ENCODE measurements around the gene KIRREL3. TPM values are rescaled to one million over a fixed set of nuclear protein-coding genes. Genes with fewer than 3 reads are reported as not detected.

Gene KIRREL3
- polyA plus RNA-seq, 1 donor, result 2.1 TPM

DNA sequence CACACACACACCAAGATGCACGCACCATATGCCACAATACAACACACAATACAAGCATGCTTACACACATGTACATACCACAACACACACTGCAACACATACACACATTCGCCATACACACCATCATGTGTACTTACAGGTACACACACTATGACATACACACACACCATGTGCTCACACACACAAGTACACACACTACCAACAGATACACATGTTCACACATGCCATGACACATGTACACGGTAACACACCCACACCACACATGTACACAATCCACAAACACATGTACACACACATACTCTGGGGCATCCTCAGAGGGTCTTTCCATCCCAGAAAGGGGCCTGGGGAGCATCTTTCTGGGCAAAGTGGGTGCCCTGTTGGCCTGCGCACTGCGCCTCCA, 562.8 kb downstream of the KIRREL3 start:
- no peak for DNase-seq

DNA sequence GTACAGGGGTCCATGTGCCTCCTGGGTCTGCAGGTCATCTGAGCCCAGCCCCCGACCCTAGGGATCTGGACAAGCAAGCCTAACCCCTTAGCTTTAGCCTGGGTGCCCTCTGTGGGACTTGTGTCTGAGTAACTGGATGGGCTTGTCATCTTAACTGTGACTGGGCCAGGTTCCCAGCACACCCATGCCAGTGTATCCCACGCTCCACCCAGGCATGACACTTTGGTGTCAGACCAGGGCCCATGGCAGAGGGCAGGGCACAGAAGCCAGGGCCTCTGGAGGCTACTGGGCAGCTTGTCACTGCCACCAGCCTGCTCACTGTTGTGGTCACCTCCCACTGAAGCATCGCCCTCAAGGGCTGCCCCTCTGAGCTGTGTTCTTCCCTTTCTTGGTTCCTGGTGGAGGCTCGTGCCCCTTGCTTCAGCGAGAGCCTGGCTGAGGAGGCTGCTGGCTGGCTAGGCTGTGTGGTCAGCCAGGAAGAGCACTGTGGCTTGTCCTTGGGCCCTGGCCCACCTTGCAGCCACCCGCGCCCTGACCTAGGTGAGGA, 564.3 kb downstream of the KIRREL3 start:
- no peak for DNase-seq

DNA sequence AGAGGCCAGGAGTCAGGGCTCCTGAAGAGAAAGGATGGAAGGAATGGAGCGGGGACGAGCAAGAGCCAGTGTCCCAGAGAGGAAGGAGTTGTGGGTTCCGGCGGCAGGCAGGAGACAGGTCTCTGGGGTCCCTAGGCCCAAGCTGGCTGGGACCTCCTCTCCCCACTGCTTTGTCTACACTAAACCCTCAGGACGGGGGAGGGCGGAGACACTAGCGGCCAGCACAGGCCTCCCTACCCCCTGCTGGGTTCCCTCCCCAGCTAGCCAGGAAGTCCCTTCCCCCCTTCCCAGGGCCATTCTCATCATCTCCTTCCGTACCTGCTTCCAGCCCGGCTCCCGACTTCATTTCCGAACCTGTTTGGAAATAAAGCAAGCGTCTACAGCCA, 565.6 kb downstream of the KIRREL3 start:
- DNase-seq, result no peak

- DNase-seq, result no peak
Measured at GRCh38 chr11:126433989-126434949, 566.3 kb downstream of the KIRREL3 start.

DNA sequence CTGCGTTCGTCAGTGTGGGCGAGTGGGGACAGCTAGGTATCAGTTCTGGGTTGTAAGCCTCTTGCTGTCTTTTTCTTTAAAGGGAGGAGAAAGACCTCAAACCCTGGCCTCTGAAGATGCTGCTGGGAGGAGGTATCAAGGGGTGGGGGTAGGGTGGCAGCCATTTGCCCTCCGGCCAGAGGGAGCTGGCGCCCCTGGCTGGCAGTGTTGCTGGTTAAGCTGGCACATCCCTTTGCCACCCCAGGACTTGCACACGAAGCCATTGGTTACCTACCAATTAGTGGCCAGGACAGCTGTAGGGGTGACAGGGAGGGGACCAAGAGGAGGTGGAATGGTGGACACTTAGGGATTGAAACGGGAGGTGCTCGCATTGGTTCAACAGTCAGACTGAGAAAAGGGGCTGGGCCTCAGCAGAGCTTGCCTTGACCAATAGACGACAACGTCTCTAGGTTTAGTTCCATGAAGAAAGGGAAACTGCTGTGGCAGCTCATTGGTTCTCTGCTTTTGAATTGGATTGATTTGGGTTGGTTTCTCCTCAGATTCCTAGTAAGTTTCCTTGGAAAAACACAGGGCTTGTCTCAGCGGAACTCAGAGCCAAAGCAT, 567.2 kb downstream of the KIRREL3 start:
- DNase-seq, result no peak

GRCh38 chr11:126432525-126432924, 568.0 kb downstream of the KIRREL3 start:
- no peak for DNase-seq

- no peak for DNase-seq
Measured at GRCh38 chr11:126432065-126432461, 568.5 kb downstream of the KIRREL3 start.

GRCh38 chr11:126431401-126432064, 569.0 kb downstream of the KIRREL3 start:
- no peak for DNase-seq

DNA sequence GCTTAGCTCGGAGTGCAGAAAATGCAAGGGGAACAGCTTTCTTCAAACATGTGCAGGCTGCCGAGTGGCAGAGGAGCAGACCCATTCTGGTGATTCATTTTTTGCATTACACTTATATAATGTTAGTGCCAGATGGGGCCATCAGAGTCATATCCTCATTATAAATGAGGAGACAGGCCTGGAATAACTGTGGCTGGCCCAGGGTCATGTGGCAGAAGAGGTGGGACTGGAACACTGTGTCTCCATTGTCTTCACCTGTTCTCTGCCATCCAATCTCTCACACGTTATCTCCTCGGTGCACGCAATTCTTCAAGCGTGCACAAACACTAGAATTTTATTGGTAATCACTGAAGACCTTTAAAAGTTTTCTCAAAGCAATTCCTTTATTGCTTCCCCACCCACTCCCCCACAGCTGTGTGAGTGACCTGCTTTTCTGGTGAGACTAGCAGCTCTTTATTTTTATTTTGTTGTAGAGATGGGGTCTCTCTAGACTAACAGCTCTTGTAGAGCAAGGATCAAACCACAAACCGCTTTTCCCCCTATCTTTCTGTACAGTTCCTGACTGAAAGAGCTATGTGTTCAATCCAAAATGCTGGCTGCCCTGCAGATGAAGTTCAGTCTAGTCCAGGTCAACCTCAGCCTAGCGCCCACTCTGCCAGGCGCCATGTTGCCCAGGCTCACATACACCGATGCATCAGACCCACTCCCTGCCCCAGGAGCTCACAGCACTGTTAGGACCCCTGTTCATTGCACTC, 569.8 kb downstream of the KIRREL3 start:
- DNase-seq, result no peak

DNA sequence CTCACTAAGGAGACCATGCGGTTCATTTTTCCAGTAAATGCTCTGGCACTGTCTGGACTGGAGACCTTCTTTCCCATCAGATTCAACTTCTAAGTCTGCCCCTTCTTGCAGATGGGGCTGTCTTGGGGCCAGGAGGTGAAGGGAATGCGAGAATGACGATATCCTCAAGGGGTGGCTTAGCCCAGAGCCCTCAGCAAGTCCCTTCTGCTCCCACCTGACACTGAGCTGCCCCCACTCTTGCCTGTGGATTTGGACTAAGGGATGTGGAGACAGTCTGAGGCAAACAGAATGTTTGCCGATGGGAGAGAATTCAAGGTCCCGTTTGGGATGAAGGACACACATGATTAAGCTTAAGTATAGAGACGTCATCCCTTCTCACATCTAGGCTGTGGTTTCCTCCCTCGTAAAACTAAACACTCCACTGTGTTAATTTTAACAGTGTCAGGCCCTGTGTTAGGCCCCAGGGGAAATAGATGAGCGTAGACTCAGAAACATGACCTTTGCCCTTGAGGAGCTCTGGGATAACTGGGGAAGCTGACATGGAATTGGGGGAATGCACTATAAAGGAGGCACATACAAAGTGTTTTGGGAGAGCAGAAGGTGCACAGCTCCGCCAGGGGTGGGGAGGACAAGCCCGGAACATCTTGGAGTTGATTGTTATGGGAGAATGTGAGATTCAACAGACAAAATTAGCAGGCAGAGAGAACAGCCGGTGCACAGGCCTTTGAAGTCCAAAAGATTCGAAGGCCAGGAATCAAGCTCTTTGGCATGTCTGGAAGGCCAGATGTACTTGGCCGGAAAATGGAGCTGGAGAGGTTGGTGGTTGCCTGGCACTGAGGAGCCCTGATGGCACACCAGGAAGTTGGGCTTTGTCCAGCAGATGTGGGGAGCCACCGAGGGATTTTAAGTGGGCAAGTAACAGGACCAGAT, 573.5 kb downstream of the KIRREL3 start:
- no peak for DNase-seq

- DNase-seq, result no peak
Measured at GRCh38 chr11:126426106-126426505, 574.5 kb downstream of the KIRREL3 start.

GRCh38 chr11:126424471-126425039, 576.0 kb downstream of the KIRREL3 start:
- DNase-seq, result no peak

DNA sequence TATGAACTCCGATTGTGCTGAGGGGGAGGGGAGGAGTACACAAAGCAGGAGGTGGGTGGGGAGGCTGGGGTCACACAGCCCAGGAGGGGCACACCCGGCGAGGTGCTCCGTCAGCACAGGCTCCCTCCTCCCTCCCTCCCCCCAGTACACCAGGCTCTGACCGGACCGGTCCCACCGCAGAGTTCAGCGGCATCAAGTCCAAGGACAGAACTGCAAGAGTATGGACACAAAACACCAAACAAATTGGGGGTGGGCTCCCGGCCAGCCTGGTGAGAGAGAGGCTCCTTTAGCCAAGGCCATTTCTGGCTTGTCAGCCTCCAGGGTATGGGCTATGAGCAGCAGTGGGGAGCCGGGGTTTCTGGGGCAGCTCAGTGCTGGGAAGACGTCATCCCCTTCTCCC, 576.8 kb downstream of the KIRREL3 start:
- DNase-seq, result no peak

DNA sequence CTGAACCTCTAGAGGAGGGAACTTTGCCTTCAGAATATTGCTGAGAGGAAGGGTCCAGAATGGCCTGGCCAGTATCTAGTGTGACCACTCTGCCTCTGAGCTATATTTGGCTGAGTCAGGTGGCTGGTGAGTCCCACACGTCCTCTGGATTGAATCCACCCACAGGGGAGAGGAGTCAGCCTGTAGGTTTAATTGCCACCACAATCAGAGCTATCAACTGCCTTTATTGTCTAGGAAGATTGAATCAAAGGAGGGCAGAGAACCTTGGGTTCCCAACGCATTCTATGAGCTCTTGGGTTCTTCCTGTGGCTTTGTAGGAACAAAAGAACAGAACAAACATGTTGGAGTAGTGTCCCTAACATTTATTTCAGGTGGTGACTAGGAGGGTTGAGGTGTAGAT, 577.4 kb downstream of the KIRREL3 start:
- no peak for DNase-seq

DNA sequence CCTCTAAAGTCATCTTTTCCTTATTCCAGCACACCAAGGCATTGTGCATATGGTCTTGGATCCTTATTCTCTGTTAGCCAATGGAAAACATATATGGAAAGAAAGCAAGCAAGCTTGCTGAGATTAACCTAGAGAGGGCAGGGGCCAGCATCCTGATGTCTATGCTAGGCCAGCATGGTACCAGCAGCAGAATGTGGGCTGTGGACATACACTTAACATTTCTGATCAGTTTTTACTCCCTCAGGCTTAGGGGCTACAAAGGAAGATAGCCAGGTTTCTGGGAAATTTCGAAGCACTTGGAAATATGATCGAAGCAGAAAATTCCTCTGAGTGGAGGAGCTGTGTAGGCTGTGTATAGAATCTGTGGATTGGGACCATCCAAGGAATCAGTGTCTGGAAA, 578.1 kb downstream of the KIRREL3 start:
- no peak for DNase-seq

DNA sequence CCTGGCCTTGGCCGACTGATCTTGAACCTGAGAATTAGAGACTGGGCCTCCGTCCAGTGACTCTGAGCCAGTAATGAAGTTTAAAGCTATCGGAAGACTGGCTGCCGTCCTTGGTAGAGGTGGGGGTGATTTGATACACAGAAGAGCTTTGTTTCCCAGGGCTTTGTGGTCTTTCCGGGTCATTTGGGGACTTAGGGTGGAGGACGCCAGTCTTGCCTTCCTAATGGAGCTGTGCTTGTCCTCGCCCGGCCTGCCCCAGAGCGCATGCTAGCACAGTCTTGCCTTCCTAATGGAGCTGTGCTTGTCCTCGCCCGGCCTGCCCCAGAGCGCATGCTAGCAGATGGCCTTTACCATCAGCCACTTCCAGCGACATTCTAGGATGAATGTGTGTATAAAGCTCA, 579.3 kb downstream of the KIRREL3 start:
- no peak for DNase-seq

GRCh38 chr11:126420698-126421256, 579.8 kb downstream of the KIRREL3 start:
- no peak for DNase-seq

GRCh38 chr11:126419801-126420697, 580.5 kb downstream of the KIRREL3 start:
- DNase-seq, result no peak

DNA sequence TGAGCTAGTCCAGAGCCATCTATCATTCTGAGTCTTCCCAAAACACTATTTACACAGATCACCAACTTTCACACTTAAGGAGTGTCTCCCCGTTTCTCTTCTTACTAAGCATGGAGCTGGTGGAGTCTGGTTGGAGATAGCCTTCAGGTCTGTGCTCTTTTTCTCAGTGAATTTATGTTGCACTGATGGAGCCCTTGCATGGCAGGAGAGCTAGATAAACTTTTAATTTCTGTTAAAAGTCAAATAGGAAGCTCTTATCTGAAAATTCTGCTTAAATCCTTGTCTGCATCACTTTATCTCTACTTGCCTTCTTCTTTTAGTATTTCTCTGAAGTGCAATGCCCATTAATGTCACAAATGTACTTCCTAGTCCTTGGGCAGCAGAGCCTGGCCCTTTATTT, 581.7 kb downstream of the KIRREL3 start:
- no peak for DNase-seq

Measured in left kidney (tissue), 2 donors.